SU-DHL-6 (cell line): ENCODE results near the gene CLMN.

Experiments
- EZH2phosphoT487 ChIP-seq: fragments of 200-600 bp; sonication (generic), shearing (Covaris generic); conservative IDR thresholded peaks from 2 replicates; pipeline ENCODE4 v1.6.1; 2018; ENCODE audit warnings: mild to moderate bottlenecking, antibody characterized with exemption, low read length, moderate library complexity, mixed read lengths
- TF ChIP-seq, protein P1 (sequence below): fragments of 200-600 bp; sonication (generic); IDR thresholded peaks from one replicate; pipeline ENCODE4 v1.5.1; 2017; ENCODE audit warnings: antibody characterized with exemption, mild to moderate bottlenecking, low read length, moderate library complexity; ENCODE audit not compliant: insufficient read depth, poor library complexity, severe bottlenecking

DNA sequence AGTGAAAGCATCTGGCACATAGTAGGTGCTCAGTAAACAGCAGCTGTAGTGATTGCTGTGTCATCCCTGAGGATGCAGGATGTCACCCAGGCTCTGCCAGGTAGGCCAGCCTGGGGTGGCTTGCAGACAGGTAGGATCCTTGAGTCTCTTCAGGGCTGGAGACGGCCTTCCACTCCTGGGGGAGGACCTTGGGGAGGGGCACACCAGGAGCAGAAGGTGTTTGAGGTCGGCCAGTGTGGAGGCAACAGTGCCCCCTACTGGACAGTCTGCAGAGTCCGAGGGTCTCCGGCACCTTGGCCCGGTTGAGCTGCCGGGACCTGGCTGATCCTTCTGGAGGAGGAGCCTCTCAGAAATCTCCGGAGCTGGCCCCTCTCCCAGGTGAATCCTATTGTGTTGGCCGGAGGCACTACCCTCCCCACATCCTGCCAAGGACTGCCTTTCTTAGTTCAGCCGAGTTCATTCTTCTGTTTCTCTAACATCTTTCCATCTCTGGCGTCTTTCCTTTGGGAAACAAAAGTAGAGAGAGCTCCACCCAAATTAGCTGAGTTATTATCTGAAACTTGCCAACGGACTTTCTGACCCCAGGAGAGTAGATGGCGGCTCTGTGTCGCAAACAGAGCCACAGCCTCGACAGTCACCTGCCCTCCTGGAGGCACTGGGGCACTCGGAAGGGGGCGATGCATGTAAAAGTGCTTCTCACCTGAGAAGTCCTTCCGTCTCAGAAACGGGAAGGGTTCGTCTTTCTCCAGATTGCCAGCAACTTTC is 41.8 kb upstream of the CLMN start:
- TF ChIP-seq, protein P1, sequence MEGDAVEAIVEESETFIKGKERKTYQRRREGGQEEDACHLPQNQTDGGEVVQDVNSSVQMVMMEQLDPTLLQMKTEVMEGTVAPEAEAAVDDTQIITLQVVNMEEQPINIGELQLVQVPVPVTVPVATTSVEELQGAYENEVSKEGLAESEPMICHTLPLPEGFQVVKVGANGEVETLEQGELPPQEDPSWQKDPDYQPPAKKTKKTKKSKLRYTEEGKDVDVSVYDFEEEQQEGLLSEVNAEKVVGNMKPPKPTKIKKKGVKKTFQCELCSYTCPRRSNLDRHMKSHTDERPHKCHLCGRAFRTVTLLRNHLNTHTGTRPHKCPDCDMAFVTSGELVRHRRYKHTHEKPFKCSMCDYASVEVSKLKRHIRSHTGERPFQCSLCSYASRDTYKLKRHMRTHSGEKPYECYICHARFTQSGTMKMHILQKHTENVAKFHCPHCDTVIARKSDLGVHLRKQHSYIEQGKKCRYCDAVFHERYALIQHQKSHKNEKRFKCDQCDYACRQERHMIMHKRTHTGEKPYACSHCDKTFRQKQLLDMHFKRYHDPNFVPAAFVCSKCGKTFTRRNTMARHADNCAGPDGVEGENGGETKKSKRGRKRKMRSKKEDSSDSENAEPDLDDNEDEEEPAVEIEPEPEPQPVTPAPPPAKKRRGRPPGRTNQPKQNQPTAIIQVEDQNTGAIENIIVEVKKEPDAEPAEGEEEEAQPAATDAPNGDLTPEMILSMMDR = peak; percentile 62
- TF ChIP-seq EZH2phosphoT487 = no peak
